OCI-LY7 (cell line): ENCODE measurements around the gene MARCHF9. TPM values are rescaled to one million over a fixed set of nuclear protein-coding genes. Genes with fewer than 3 reads are reported as not detected.
A peak's percentile ranks its signal among the peaks of the same experiment; 100 is the strongest.

Source experiments
- BruUV-seq: library from RNA; stranded (reverse); fragments of 400-500 nt; replicated peaks from 2 replicates; lab custom pipeline; 2021; lab: Mats Ljungman, UMichigan
- CTCF ChIA-PET: fragments of 300-600 bp; sonication (Branson Sonifier 250); formaldehyde crosslinking; loops from one replicate; lab custom pipeline; 2022; ENCODE audit warnings: antibody characterized with exemption; ENCODE audit not compliant: unreplicated experiment; lab: Charles Lee
- POLR2A ChIA-PET: fragments of 300-600 bp; sonication (Branson Sonifier 250); formaldehyde crosslinking; loops from one replicate; lab custom pipeline; 2022; ENCODE audit warnings: antibody characterized with exemption; lab: Charles Lee
- DNase-seq: peaks from one replicate; pipeline ENCODE4 v3.0.0-alpha.2; 2015; ENCODE audit warnings: low spot score
- H2AFZ ChIP-seq: fragments of 200-600 bp; sonication (generic), shearing (Covaris generic); 2 replicates; pipeline ENCODE4 v1.6.1; 2014; ENCODE audit warnings: mild to moderate bottlenecking, antibody characterized with exemption, low read length, moderate library complexity
- H3K27ac ChIP-seq: fragments of 200-600 bp; sonication (generic); 2 replicates; pipeline ENCODE4 v1.5.1; 2014; ENCODE audit warnings: mixed run types, low read depth, mild to moderate bottlenecking, moderate library complexity, low read length, inconsistent platforms; ENCODE audit not compliant: poor library complexity, severe bottlenecking
- H3K36me3 ChIP-seq: fragments of 200-600 bp; sonication (generic); 2 replicates; pipeline ENCODE4 v1.6.1; 2014; ENCODE audit warnings: mild to moderate bottlenecking, antibody characterized with exemption, low read length, moderate library complexity, mixed read lengths; ENCODE audit not compliant: insufficient read depth
- H3K4me1 ChIP-seq: fragments of 200-600 bp; sonication (generic); 2 replicates; pipeline ENCODE4 v1.5.1; 2014; ENCODE audit warnings: mild to moderate bottlenecking, low read length; ENCODE audit not compliant: insufficient read depth, poor library complexity, severe bottlenecking
- H3K4me2 ChIP-seq: fragments of 200-600 bp; sonication (generic); 2 replicates; pipeline ENCODE4 v1.6.1; 2014; ENCODE audit warnings: mild to moderate bottlenecking, low read length
- H3K4me3 ChIP-seq: fragments of 200-600 bp; sonication (generic); 2 replicates; pipeline ENCODE4 v1.5.1; 2014; ENCODE audit warnings: mild to moderate bottlenecking, low read depth, low read length; ENCODE audit not compliant: poor library complexity, severe bottlenecking
- H3K79me2 ChIP-seq: fragments of 200-600 bp; sonication (generic); 2 replicates; pipeline ENCODE4 v1.6.1; 2016; ENCODE audit warnings: low read depth, mild to moderate bottlenecking, low read length, moderate library complexity, mixed read lengths; ENCODE audit not compliant: insufficient read depth
- H3K9me2 ChIP-seq: fragments of 200-600 bp; sonication (generic); 2 replicates; pipeline ENCODE4 v1.6.1; 2016; ENCODE audit warnings: mild to moderate bottlenecking, low read length, mixed read lengths; ENCODE audit not compliant: insufficient read depth
- H3K9me3 ChIP-seq: fragments of 200-600 bp; sonication (generic); 2 replicates; pipeline ENCODE4 v1.6.1; 2014; ENCODE audit warnings: mild to moderate bottlenecking, mixed run types, low read length, mixed read lengths
- H4K20me1 ChIP-seq: fragments of 200-600 bp; sonication (generic); 2 replicates; pipeline ENCODE4 v1.6.1; 2014; ENCODE audit warnings: mild to moderate bottlenecking, antibody characterized with exemption, low read length, moderate library complexity, mixed read lengths; ENCODE audit not compliant: insufficient read depth
- EZH2phosphoT487 ChIP-seq: fragments of 200-600 bp; sonication (generic); IDR thresholded peaks from 2 replicates; pipeline ENCODE4 v1.6.1; 2018; ENCODE audit warnings: low read depth, borderline replicate concordance, mild to moderate bottlenecking, mixed run types, antibody characterized with exemption, low read length, moderate library complexity, mixed read lengths
- intact Hi-C: fragments of 100-400 bp; cut with micrococcal nuclease; formaldehyde crosslinking; loops from one replicate; pipeline ENCODE4 v1.10.0; 2022; ENCODE audit not compliant: unreplicated experiment
- total RNA-seq, 2 experiments: library from RNA; depleted of rRNA in 1 of 2; stranded (reverse); fragments of >200 nt in 1 of 2; shearing (Covaris generic) in 1 of 2; gene quantifications; 2 replicates each; pipeline ENCODE4 v1.2.3, GENCODE V29; 2014 to 2022
- TF ChIP-seq, protein P1 (sequence below): fragments of 200-600 bp; sonication (generic); conservative IDR thresholded peaks from 2 replicates; pipeline ENCODE4 v1.5.1; 2014; ENCODE audit warnings: mild to moderate bottlenecking, antibody characterized with exemption, low read length, moderate library complexity, mixed read lengths

Gene MARCHF9
- total RNA-seq, 2 experiments from 2014 or later: 29.3 to 46.2 TPM

DNA sequence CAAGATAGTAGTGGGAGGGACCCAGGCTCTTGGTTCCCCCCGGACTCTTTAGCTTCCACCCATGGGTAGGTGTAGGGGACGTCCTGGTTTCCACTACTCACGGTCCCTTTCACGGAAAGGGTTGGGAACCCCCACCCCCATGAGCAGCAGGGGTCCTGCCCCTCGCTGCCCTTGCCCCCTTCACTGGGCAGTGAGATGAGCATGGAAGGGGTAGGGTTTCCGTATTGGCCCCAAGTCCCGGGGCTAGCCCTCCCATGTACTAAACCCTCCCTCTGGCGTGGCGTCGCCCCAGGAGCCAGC is 29.1 kb upstream of the MARCHF9 start:
- POLR2A ChIA-PET: no interaction called here
- no peaks in the 10 kb centered on the region for H3K9me3 ChIP-seq
- no peak for DNase-seq
- CTCF ChIA-PET: no interaction called here
- H3K4me1 ChIP-seq: peaks cover 8% of the 10 kb centered on the region
- intact Hi-C loops: no loop called here
- H3K4me2 ChIP-seq: no peak overlapping the region
- BruUV-seq: no TSS peak
- no peaks in the 10 kb centered on the region for H3K9me2 ChIP-seq
- H4K20me1 ChIP-seq: no peaks in the 10 kb centered on the region
- no peak overlapping the region for H3K4me3 ChIP-seq
- TF ChIP-seq EZH2phosphoT487: no peak
- TF ChIP-seq, protein P1, sequence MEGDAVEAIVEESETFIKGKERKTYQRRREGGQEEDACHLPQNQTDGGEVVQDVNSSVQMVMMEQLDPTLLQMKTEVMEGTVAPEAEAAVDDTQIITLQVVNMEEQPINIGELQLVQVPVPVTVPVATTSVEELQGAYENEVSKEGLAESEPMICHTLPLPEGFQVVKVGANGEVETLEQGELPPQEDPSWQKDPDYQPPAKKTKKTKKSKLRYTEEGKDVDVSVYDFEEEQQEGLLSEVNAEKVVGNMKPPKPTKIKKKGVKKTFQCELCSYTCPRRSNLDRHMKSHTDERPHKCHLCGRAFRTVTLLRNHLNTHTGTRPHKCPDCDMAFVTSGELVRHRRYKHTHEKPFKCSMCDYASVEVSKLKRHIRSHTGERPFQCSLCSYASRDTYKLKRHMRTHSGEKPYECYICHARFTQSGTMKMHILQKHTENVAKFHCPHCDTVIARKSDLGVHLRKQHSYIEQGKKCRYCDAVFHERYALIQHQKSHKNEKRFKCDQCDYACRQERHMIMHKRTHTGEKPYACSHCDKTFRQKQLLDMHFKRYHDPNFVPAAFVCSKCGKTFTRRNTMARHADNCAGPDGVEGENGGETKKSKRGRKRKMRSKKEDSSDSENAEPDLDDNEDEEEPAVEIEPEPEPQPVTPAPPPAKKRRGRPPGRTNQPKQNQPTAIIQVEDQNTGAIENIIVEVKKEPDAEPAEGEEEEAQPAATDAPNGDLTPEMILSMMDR: no peak
- H2AFZ ChIP-seq: no peak overlapping the region
- peaks cover 45% of the 10 kb centered on the region for H3K36me3 ChIP-seq
- H3K27ac ChIP-seq: no peak overlapping the region
- no peaks in the 10 kb centered on the region for H3K79me2 ChIP-seq

DNA sequence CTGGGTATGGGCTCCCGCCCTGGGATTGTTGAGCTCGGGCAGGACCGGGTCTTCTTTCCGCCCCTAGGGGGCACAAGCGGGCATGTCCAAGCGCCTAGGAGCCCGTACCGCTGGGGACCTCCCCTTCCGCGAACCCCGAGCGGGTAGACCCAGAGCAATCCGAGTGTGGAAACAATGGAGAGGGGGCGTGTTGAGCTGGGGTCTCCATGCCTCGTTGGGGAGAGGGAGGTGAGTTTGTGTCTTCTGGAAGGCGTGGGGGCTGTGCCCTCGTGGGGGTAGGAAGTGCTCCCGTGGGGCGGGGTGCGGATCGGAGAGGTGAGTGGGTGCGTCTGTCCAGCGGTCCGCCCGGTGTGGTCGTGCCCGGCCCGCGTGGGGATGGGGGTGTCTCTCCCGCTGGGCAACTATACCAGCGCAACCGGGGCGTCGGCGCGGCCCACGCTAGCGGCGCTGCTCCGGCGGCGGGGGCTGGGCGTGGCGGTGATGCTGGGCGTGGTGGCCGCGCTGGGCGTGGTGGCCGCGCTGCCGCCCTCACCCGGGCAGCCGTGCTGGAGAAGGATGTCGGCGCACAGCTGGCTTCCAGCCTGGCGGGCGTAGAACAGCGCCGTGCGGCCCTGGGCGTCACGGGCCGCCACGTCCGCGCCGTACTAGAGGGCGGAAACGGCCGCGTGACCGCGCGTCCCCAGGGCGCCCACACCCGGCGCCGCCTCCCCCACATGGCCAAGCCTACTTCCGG is 28.6 kb upstream of the MARCHF9 start:
- ChIA-PET POLR2A (interaction anchor here (1.3 kb wide), 1 partner anchor 53 kb away, joined by 3 read pairs; no protein-coding TSS in a partner anchor), CTCF (no interaction called here)
- no peak for DNase-seq
- peaks cover 8% of the 10 kb centered on the region for H3K4me1 ChIP-seq
- no peaks in the 10 kb centered on the region for H3K9me3 ChIP-seq
- H3K4me2 ChIP-seq: no peak overlapping the region
- no peaks in the 10 kb centered on the region for H3K9me2 ChIP-seq
- no peak overlapping the region for H2AFZ ChIP-seq
- TF ChIP-seq, protein P1: peak; percentile 57
- no peak for TF ChIP-seq EZH2phosphoT487
- BruUV-seq: no TSS peak
- intact Hi-C loops: no loop called here
- no peak overlapping the region for H3K4me3 ChIP-seq
- no peaks in the 10 kb centered on the region for H3K79me2 ChIP-seq
- no peak overlapping the region for H3K27ac ChIP-seq
- no peaks in the 10 kb centered on the region for H4K20me1 ChIP-seq
- peaks cover 45% of the 10 kb centered on the region for H3K36me3 ChIP-seq
